Mesendoderm (in vitro differentiated cells): ENCODE data around the gene AMIGO2.
A peak's percentile ranks its signal among the peaks of the same experiment; 100 is the strongest.

Experiments used
- DNase-seq: peaks from one replicate; pipeline ENCODE4 v3.0.0; 2013
- H2AK5ac ChIP-seq: 2 replicates; pipeline ENCODE4 v1.6.1; 2013; ENCODE audit warnings: low read length, inconsistent platforms
- H2BK120ac ChIP-seq: 2 replicates; pipeline ENCODE4 v1.6.1; 2013; ENCODE audit warnings: low read depth, mild to moderate bottlenecking, low read length, moderate library complexity, mixed read lengths
- H2BK15ac ChIP-seq: replicated peaks from 2 replicates; pipeline ENCODE4 v1.6.1; 2013; ENCODE audit warnings: low read depth, mild to moderate bottlenecking, moderate library complexity
- H2BK5ac ChIP-seq: 2 replicates; pipeline ENCODE4 v1.6.1; 2013; ENCODE audit warnings: low read length, inconsistent platforms
- H3K18ac ChIP-seq: 2 replicates; pipeline ENCODE4 v1.6.1; 2013; ENCODE audit warnings: mild to moderate bottlenecking, low read length, mixed read lengths
- H3K23ac ChIP-seq: one replicate; pipeline ENCODE4 v1.6.1; 2013; ENCODE audit warnings: low read length
- H3K27ac ChIP-seq: 2 replicates; pipeline ENCODE4 v1.5.1; 2013; ENCODE audit warnings: low read depth, mild to moderate bottlenecking, inconsistent platforms, low read length, moderate library complexity
- H3K27me3 ChIP-seq: 2 replicates; pipeline ENCODE4 v1.6.1; 2013; ENCODE audit warnings: low read length, control low read depth, mild to moderate bottlenecking, inconsistent platforms; ENCODE audit not compliant: insufficient read depth, poor library complexity
- H3K36me3 ChIP-seq: 2 replicates; pipeline ENCODE4 v1.6.1; 2013; ENCODE audit warnings: low read length, inconsistent platforms; ENCODE audit not compliant: control insufficient read depth, insufficient read depth
- H3K4ac ChIP-seq: one replicate; pipeline ENCODE4 v1.6.1; 2013; ENCODE audit warnings: low read depth, mild to moderate bottlenecking, low read length, moderate library complexity
- H3K4me1 ChIP-seq: 2 replicates; pipeline ENCODE4 v1.6.1; 2013; ENCODE audit warnings: low read depth, low read length, inconsistent platforms; ENCODE audit not compliant: control insufficient read depth
- H3K4me2 ChIP-seq: 2 replicates; pipeline ENCODE4 v1.6.1; 2013; ENCODE audit warnings: low read length
- H3K4me3 ChIP-seq: 2 replicates; pipeline ENCODE4 v1.5.1; 2013; ENCODE audit warnings: mild to moderate bottlenecking, low read length
- H3K56ac ChIP-seq: one replicate; pipeline ENCODE4 v1.6.1; 2013; ENCODE audit warnings: low read length
- H3K79me1 ChIP-seq: 2 replicates; pipeline ENCODE4 v1.6.1; 2013; ENCODE audit warnings: low read length, inconsistent platforms
- H3K79me2 ChIP-seq: 2 replicates; pipeline ENCODE4 v1.6.1; 2013; ENCODE audit warnings: mild to moderate bottlenecking, low read length; ENCODE audit not compliant: control insufficient read depth, insufficient read depth
- H3K9ac ChIP-seq: 2 replicates; pipeline ENCODE4 v1.6.1; 2013; ENCODE audit warnings: low read length, inconsistent platforms
- H4K5ac ChIP-seq: one replicate; pipeline ENCODE4 v1.6.1; 2013; ENCODE audit warnings: low read length
- H4K8ac ChIP-seq: one replicate; pipeline ENCODE4 v1.6.1; 2013; ENCODE audit warnings: low read depth, mild to moderate bottlenecking, control low read depth, low read length, moderate library complexity
- WGBS: extraction: QIAGEN DNeasy Blood & Tissue Kit; methylation state at CpG from one replicate; pipeline ENCODE4 v1.1.7; 2013; ENCODE audit warnings: low lambda C conversion rate, missing lambda C conversion rate; ENCODE audit not compliant: insufficient coverage; ENCODE audit errors: extremely low coverage; 5-methylcytosine and 5-hydroxymethylcytosine counted together

The AMIGO2 gene

GRCh38 chr12:47110718-47111391 is 31.1 kb upstream of the AMIGO2 start:
- Histone ChIP-seq H3K79me1 (no peaks in the 10 kb centered on the region), H3K4ac (no peak overlapping the region), H3K79me2 (no peaks in the 10 kb centered on the region), H3K4me1 (peaks cover 3% of the 10 kb centered on the region), H3K36me3 (no peaks in the 10 kb centered on the region), H3K23ac (no peak overlapping the region), H2BK5ac (no peak overlapping the region), H3K9ac (no peak overlapping the region), H2BK15ac (no peak overlapping the region), H3K27ac (no peak overlapping the region), H2AK5ac (no peak overlapping the region), H3K27me3 (no peaks in the 10 kb centered on the region), H2BK120ac (no peak overlapping the region), H4K5ac (no peak overlapping the region), H3K56ac (no peak overlapping the region), H4K8ac (no peak overlapping the region), H3K4me3 (no peak overlapping the region), H3K4me2 (no peak overlapping the region), H3K18ac (peak overlapping the region; percentile 64)
- no CpG with 5 or more reads among the region's 2 CpGs for WGBS
- DNase-seq: no peak

- Histone ChIP-seq H2BK120ac (no peak overlapping the region), H3K79me1 (no peaks in the 10 kb centered on the region), H3K23ac (no peak overlapping the region), H4K5ac (no peak overlapping the region), H3K4ac (no peak overlapping the region), H3K4me3 (no peak overlapping the region), H3K4me2 (no peak overlapping the region), H2BK15ac (no peak overlapping the region), H3K18ac (no peak overlapping the region), H4K8ac (no peak overlapping the region), H3K79me2 (no peaks in the 10 kb centered on the region), H3K9ac (no peak overlapping the region), H3K27me3 (no peaks in the 10 kb centered on the region), H3K27ac (no peak overlapping the region), H3K56ac (no peak overlapping the region), H3K4me1 (peaks cover 3% of the 10 kb centered on the region), H2AK5ac (no peak overlapping the region), H2BK5ac (no peak overlapping the region), H3K36me3 (no peaks in the 10 kb centered on the region)
- no CpG with 5 or more reads among the region's 2 CpGs for WGBS
- DNase-seq: no peak
Observed at GRCh38 chr12:47110011-47110541, 30.3 kb upstream of the AMIGO2 start.

GRCh38 chr12:47107926-47108325 is 28.2 kb upstream of the AMIGO2 start:
- no peaks in the 10 kb centered on the region for H3K36me3 ChIP-seq
- H3K79me1 ChIP-seq: no peaks in the 10 kb centered on the region
- no peak overlapping the region for H2BK15ac ChIP-seq
- no peak overlapping the region for H4K8ac ChIP-seq
- H3K9ac ChIP-seq: no peak overlapping the region
- no peak overlapping the region for H3K27ac ChIP-seq
- no peak overlapping the region for H2BK5ac ChIP-seq
- no peak overlapping the region for H4K5ac ChIP-seq
- no peak overlapping the region for H2AK5ac ChIP-seq
- H3K79me2 ChIP-seq: no peaks in the 10 kb centered on the region
- H2BK120ac ChIP-seq: no peak overlapping the region
- H3K18ac ChIP-seq: no peak overlapping the region
- DNase-seq: no peak
- no peak overlapping the region for H3K56ac ChIP-seq
- no peak overlapping the region for H3K4ac ChIP-seq
- H3K4me1 ChIP-seq: peaks cover 11% of the 10 kb centered on the region
- H3K27me3 ChIP-seq: no peaks in the 10 kb centered on the region
- peak overlapping the region; percentile 30 for H3K23ac ChIP-seq
- H3K4me2 ChIP-seq: no peak overlapping the region
- no peak overlapping the region for H3K4me3 ChIP-seq

GRCh38 chr12:47107446-47107845 is 27.7 kb upstream of the AMIGO2 start:
- Histone ChIP-seq H3K27ac (no peak overlapping the region), H2BK120ac (no peak overlapping the region), H3K4ac (no peak overlapping the region), H3K23ac (no peak overlapping the region), H3K18ac (no peak overlapping the region), H3K27me3 (no peaks in the 10 kb centered on the region), H3K4me3 (no peak overlapping the region), H4K8ac (no peak overlapping the region), H3K36me3 (no peaks in the 10 kb centered on the region), H3K79me2 (no peaks in the 10 kb centered on the region), H2BK15ac (no peak overlapping the region), H3K79me1 (no peaks in the 10 kb centered on the region), H3K56ac (no peak overlapping the region), H2AK5ac (no peak overlapping the region), H4K5ac (no peak overlapping the region), H2BK5ac (no peak overlapping the region), H3K4me1 (peaks cover 11% of the 10 kb centered on the region), H3K4me2 (no peak overlapping the region), H3K9ac (no peak overlapping the region)
- DNase-seq: no peak
- WGBS: no CpG with 5 or more reads among the region's 3 CpGs

GRCh38 chr12:47105914-47106674 is 26.3 kb upstream of the AMIGO2 start:
- no peak overlapping the region for H2BK120ac ChIP-seq
- H3K4ac ChIP-seq: no peak overlapping the region
- no peak overlapping the region for H3K23ac ChIP-seq
- no peaks in the 10 kb centered on the region for H3K79me2 ChIP-seq
- H2AK5ac ChIP-seq: no peak overlapping the region
- H3K27ac ChIP-seq: no peak overlapping the region
- no peak overlapping the region for H4K5ac ChIP-seq
- H3K9ac ChIP-seq: no peak overlapping the region
- H3K18ac ChIP-seq: no peak overlapping the region
- H2BK5ac ChIP-seq: no peak overlapping the region
- no peak overlapping the region for H2BK15ac ChIP-seq
- H3K36me3 ChIP-seq: no peaks in the 10 kb centered on the region
- DNase-seq: no peak
- H3K79me1 ChIP-seq: no peaks in the 10 kb centered on the region
- H3K27me3 ChIP-seq: no peaks in the 10 kb centered on the region
- H3K56ac ChIP-seq: no peak overlapping the region
- WGBS: no CpG with 5 or more reads among the region's 10 CpGs
- no peak overlapping the region for H3K4me2 ChIP-seq
- H4K8ac ChIP-seq: no peak overlapping the region
- no peak overlapping the region for H3K4me3 ChIP-seq
- peaks cover 11% of the 10 kb centered on the region for H3K4me1 ChIP-seq
